GM19328 (cell line): ENCODE results near the gene FCN2.

Experiments
- ATAC-seq: cut with Tn5 transposase; IDR thresholded peaks from one replicate; pipeline ENCODE4 v1.9.1; 2021; ENCODE audit warnings: mild to moderate bottlenecking, moderate library complexity; ENCODE audit not compliant: unreplicated experiment

The FCN2 gene

DNA sequence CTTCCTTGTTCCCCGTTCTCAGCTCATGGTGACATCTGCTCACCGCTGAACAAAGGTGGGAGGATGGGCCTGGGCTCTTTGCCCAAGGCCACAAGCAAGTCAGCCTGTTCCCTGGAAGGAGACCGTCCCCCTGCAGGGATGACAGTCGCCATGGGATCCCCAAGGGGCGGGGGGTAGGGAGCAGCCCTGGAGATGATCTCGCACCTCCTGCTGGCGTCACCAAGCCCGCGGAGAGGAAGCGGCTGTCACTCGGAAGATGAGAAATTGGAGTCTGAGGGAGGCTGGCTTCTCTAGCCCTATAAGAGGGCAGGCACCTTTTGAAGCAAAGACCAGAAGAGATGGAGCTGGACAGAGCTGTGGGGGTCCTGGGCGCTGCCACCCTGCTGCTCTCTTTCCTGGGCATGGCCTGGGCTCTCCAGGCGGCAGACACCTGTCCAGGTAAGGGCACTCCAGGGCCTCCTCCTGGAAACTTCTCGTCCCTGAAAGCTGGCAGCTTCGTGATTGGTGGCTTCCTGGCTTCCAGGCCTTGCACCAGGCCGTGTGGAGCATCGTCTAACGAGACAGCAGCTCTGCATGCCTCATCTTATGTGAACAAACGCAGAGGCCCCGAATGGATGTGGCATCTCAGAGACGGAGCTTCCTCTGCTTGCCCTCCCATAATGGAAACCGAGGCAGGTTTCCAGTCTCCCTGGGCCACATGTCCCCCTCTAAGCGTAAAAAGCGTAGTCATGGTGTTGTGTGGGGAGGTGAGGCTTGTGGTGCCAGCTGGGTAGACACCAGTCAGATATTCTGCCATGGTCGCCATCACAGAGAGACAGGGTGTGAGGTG lies at the start of gene FCN2:
TSS of gene FCN2 (plus strand) at position 327 of the 829 bp plus-strand sequence. CDS start at position 339, 12 bp downstream.
- no peak for ATAC-seq

DNA sequence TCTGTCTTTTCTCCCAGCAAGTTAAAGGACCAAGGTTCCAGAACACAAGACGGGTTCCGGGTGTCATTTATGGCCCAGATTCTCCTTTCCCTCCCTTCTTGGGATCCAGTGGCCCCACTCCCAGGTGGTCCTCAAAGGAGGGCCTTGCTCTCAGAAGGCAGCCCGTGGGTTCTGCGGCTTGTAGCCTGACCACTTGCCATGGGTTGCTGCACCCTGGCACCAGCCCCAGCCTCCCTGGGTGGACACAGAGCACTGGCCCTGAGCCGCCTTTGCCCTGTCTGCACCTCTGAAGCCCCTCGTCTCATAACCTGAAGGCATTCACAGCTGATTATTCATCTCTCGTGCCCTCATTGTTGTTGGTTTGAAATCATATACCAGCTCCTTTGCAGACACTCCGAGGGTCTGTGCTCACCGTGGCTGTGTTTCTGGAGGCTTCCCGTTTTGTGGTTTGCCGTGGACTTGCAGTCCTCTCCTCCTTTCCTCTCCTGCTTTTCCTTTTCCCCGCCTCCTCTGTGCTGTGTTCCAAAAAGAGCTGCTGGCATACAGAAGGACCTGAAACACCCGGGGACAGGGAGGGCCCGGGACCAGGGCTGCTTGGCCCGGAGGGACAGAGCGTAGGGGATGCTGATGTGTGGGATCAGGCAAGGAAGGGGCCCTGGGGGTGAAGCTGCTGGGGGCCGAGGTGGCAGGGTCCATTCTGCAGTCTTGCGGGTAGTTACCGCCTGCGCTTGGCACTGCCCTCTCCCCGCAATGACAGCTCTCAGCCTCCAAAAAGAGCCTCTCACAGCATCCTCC lies 49.5 kb upstream of the FCN2 start:
- no peak for ATAC-seq

DNA sequence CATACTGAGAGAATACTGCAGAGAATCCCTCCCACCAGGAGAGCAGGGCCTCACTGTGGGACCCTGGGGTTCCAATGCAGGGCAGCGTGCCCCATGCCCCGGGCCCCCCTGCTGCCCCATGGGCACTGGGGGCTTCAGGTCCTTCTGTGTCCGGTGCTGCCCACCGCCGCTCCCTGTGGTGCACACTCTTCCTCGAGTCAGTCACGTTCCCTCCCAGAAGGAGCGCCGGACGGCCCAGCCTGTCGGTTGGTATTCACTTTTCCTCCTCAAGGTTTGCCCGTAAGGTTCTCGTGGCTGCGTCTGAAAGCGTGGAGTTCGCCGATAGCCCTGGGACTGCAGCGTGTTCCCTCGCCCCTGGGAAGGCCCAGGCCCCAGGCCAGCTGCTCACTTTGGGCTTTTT lies 48.1 kb upstream of the FCN2 start:
- no peak for ATAC-seq

DNA sequence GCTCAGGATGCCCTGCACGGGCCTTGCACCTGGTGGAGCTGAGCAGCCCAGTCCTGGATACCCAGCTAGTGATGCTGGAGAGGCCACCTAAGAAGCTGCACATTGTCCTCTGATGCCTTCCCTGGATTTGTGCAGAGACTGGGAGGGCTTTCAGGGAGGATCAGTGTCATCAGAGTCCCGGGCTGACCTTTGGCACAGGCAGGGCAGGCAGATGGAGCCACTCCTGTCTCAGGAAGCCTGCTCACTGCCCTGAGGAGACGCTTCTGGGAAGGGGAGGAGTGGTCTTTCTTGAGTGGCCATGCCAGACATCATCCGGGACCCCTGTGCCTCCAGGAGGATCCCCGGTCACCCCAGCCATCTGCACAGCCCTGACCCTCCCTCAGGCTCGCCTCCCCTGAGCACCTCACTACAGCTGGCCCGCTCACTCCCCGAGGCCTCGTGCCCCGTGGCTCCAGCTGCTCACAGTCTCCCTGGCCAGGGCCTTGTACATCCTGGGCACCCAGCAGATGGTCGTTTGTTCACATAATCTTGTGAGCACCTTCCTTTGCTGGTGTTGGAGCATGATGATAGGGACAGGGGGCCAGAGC lies 47.2 kb upstream of the FCN2 start:
- no peak for ATAC-seq

DNA sequence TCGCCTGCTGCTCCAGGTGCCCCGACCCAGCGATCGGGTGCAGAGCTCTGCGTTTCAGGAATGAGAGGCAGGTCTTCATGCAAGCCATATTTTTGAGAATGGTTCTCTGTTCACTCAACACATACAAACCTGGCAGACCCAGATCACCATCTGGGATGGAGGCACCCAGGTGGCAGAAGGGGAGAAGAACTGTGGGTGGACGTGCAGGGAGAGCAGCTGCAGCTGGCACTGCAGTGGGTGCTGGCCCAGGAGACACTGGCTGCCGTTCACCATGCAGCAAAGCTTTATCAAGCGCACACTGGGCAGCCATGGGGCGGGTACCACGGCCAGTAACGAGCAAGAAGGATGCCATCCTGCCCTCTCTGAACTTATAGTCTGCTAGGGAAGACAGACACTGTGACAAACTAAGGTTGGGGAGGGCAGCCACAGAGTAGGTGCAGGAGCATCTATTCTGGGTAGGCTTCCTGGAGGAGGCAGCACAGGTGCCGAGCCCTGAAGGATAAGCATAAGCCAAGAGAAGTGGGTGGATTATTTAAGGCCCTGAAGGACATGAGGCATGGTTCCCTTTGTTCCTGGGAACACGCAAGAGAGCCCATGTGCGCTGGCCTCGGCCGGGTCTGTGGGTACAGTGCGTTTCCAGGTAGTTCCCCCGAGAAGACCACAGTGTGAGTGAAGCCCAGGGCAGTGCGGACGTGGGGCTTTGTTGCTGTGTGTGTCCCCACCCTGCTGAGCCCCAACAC lies 46.2 kb upstream of the FCN2 start:
- no peak for ATAC-seq

DNA sequence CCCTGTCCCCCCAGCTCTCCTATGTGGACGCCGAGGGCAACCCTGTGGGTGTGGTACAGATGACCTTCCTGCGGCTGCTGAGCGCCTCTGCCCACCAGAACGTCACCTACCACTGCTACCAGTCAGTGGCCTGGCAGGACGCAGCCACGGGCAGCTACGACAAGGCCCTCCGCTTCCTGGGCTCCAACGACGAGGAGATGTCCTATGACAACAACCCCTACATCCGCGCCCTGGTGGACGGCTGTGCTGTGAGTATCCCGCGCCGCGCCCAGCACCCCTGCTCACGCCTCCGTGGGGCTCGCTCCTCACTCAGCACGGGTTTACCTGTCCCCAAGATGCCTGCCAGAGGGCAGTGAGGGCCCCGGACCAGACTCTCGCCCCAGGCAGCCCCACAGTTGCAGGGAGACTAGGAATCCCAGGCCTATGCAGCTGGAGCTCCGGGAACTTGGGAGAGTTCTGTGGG lies 45.6 kb upstream of the FCN2 start:
- no peak for ATAC-seq

DNA sequence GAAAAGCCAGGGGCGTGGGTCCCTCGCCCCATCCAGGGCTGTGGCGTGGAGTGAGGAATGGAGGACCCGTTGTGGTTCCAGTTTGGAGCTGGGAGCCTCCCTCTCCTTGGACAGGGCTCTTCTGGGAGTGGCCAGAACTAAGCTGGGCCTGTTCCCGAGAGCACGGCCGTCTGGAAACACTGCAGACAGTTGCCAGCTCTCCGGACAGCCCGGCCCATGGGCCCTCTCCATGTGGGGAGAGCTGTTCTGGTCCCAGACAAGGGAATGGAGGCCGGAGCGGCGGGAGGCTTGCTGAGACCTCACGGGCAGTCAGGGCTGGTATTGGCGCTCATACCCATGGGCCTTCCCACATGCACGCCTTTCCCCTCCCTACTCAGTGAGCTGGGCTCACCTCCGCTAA lies 45.2 kb upstream of the FCN2 start:
- ATAC-seq: no peak

DNA sequence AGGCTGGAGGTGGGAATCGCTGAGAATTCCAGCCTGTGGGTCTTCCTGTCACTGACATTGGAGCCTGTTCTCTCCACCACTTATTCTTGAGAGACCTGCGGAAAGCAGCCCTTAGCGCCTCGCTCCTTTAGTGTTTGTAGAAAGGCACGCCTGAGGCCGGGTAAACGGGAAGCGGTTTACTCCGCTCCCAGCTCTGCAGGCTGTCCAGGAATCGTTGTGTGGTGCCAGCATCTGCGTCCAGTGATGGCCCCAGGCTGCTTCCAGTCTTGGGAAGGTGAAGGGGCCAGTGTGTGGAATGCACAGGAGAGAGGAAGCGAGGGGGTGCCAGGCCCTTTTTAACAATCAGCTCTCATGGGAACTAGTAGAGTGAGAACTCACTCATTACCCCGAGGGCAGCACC lies 44.6 kb upstream of the FCN2 start:
- no peak for ATAC-seq

DNA sequence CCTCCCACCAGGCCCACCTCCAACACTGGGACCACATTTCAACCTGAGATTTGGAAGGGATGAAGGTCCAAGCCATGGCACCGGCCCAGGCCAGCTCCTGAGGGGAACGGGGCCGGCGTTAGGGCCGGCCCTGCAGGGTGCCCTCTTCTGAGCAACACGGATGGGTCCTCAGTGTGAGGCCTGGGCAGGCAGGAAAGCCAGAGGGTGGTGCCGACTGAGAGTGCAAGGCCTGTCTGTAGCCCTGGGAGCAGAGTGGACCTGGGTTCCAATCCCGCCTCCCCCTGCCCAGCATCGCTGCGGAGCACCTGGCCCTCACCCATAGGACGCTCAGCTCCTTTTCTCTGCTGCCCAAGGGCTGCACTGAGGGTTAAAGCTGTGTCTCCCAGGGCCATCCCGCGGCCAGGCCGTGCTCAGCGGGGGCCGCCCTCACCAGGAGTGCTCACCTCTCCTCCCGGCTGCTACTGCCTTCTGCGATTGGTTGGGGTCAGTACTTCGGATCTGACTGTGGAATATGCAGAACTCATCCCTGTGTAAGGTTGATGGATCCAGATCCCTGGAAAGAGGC lies 44.1 kb upstream of the FCN2 start:
- no peak for ATAC-seq

DNA sequence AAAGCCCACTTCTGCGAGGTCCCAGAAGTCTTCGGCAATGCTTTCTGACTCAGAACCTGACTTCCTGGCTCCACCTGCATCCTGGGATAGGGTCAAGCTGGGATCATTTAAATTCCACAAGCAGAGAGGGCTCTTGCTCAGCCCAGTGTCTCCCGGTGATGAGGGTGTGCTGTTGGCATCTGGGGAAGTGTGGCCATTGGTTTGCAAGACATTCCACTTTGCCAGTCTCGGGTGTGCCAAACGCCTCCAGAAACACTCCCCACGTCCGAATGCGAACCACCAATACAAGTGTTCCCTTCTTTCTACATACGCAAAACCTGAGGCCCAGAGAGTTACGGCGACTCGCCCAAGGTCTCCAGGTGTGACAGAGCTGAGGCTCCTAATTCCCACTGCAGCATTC lies 43.1 kb upstream of the FCN2 start:
- ATAC-seq: no peak

DNA sequence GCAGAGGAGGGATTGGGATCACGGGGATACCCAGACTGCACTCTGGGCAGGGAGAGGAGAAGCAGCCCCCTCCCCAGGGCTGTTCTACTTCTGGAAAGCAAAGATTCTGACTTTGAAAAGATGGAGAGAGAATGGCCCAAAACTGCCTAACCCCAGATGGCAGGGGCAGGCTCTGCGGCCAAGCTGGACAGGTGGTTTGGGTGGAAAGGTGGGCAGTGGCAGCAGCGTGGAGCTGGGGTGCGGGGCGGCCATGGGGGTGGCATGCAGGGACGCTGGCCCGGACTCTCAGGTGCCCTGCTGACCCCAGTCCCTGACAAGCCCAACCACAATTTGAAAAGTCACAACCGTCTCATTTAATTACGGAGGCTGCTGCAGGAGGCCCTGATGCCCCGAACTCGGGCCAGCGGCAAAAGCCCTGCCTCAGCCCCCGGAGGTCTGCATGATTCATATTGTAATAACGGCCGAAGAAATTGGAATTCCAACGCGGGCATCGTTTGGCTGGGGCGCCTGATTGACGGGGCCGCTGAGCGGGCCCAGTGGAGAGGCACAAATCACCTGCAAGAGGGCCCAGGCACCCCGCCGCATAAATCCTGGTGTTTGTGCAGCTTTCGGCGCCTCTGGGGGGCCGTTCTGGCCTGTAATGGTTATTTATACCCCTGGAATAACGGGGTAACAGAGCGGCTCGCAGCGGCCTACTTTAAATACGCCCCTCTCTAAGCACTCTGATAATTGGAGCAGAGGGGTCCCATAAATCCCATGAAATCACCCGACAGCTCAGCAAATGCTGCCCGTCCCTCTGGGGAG lies 41.8 kb upstream of the FCN2 start:
- no peak for ATAC-seq

DNA sequence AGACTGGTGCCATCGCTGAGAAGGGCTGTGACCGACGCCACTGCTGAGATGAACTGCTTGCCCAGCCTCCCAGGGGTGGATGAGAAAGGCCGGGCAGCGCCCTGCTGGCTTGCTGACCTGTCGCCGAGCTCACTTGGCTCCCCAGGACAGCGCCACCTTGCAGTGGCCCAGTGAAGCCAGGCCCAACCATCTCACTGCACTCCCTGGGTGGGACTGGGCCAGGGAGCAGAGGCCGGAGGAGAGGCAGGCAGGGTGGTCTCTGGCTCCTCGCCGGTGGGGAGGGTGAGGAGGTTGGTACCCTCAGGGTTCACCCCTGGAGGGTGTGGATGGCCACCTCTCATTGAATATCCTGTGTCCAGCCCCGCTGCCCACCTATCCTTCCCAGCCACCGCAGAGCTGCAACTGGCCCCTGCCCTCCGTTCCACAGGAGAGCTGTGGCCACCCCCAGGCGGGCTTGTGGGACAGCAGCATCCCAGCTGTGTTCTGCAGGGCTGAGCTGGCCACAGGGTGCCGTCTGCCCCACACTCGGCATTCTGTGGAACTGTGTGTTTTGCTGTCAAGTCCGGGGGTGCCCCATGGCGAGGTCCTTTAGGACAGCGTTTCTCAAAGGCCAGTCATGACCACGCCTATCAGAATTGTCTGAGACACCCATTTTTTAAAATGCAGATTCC lies 41.0 kb upstream of the FCN2 start:
- ATAC-seq: no peak

DNA sequence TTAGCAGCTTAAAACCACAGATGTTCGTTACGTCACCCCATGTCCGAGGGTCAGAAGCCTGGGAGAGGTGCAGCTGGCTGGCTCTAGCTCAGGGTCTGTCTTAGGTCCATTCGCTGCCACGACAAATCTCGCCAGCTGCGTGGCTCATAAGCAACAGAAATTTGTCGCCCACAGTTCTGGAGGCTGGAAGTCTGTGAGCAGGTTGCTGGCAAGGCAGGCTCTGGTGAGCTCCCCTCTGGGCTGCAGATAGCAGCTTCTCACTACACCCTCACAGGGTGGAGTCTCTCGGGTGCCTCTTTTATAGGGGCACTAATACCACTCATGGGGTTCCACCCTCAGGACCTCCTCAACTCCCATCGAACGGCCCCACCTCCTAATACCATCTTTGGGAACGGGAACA lies 40.1 kb upstream of the FCN2 start:
- ATAC-seq: no peak

DNA sequence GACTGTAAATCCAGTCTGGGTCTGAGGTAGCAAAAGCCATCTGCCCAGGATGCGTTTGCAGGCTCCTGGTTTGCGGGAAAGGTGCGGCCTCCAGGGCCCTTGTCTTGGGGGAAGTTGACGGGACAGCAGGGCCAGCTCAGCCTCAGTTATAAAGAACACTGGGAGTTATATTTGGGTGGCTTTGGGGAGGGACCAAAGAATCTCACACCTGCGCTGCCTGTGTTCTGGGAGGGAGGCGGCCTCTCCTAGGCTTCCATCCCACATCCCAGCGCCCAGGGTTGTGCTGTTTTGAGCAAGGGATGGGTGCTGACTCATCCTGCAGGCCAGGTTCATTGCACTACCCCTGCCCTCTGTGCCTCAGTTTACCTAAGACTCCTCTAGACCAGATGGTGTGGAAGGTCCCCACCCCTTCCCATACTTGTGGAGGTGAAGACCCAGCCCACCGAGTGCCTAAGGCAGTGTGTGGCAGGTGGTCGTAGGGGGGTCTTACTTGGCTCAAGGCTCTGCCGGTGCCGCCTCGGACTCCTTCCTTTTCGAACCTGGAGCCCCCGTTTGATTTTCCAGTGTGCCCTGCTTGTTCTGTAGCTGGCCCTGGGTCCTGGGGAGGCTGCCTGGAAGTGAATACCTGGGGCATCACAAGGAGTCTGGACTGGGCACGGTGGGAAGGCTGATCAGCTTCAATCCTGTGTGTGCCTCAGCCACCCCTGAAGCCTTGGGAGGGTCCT lies 39.3 kb upstream of the FCN2 start:
- ATAC-seq: no peak

DNA sequence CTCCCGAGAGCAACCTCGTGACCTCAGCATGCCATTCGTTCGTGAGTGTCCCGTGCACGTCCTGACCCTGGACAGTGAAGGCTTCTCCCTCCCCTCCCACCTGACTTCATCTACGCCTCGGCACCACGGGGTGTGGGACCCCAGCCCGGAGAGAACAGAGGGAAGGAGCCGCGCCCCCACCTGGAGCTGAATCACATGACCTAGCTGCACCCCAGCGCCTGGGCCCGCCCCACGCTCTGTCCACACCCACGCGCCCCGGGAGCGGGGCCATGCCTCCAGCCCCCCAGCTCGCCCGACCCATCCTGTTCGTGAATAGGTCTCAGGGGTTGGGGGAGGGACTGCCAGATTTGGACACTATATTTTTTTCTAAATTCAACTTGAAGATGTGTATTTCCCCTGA lies 38.3 kb upstream of the FCN2 start:
- no peak for ATAC-seq

DNA sequence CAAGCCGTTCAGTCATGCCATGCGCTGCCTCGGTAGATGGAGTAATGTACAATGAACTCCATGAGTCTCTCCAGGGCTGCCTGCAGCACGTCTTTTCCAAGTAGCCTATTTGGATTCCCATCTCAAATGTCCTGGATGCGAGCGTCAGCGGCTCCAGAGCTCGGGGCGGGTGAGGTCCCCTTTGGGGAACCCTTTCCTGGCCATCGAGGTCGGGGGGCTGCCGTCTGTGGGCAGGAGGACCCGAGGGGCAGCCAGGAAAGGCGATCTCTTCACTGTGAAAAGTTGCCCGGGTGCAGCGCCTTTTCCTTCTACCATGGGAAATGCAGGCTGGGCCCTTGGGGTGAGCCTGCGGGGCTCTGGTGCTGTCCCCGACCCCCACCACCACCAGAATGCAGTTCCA lies 36.9 kb upstream of the FCN2 start:
- no peak for ATAC-seq

DNA sequence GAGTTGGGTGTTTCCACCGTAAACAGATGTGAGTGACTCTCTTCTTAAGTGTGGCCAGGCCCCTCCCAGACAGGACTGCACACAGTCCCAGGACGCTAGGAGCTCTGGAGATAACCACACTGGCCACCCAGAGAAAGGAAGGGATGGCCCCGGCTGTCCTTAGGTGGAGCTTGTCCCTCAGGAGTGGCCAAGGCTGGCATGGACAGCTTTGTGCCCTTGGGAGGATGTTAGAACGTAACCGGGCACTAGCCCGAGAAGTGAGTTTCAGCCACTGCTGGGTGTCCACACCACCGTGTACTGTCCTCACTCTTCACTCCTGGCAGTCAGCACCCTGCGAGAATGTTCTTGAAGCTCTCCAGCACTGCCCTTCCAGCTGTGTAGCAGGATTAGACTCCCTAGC lies 35.8 kb upstream of the FCN2 start:
- no peak for ATAC-seq

DNA sequence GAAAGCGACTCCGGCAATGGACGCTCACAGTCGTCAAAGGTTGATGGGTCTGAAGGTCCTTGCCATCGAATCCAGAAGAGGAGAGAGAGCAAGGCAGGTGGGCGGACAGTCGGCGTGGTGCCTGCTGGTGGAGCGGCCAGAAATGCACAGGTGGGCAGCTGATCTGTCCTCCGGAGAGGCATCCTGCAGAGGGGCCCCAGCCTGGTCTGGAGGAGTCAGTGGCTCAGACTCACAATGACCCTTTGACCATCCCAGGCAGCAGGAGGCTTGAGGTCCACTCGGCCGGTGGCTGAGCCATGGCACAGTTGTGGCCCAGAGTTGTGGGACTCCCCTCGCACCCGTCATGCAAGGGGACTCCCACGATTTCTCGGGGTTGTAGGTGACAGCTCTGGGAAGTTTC lies 34.4 kb upstream of the FCN2 start:
- no peak for ATAC-seq

DNA sequence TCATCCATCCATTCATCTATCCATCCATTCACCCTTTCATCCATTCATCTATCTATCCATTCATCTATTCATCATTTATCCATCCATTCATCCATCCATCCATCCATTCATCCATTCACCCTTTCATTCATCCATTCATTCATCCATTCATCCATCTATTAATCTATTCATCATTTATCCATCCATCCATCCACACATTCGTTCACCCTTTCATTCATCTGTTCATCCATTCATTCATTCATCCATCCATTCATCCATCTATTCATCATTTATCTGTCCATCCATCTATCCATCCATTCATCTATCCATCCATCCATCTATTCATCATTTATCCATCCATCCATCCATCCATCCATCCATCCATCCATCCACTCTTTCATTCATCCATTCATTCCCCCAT lies 33.9 kb upstream of the FCN2 start:
- ATAC-seq: no peak
